Amniotic epithelial cell (primary cell): Measurements from ENCODE around the gene MUC13.

Source experiments
- DNase-seq: peaks from one replicate; pipeline ENCODE4 v3.0.0-alpha.2; 2010; ENCODE audit warnings: low read depth

Gene MUC13

GRCh38 chr3:124896824-124897526, 37.6 kb downstream of the MUC13 start:
- DNase-seq = peak; percentile 48

- DNase-seq = no peak
Observed at GRCh38 chr3:124895756-124896155, 38.8 kb downstream of the MUC13 start.

- no peak for DNase-seq
Observed at GRCh38 chr3:124893526-124893925, 41.0 kb downstream of the MUC13 start.

GRCh38 chr3:124890573-124891190, 43.9 kb downstream of the MUC13 start:
- DNase-seq = no peak

GRCh38 chr3:124888482-124889441, 45.8 kb downstream of the MUC13 start:
- DNase-seq = no peak

DNA sequence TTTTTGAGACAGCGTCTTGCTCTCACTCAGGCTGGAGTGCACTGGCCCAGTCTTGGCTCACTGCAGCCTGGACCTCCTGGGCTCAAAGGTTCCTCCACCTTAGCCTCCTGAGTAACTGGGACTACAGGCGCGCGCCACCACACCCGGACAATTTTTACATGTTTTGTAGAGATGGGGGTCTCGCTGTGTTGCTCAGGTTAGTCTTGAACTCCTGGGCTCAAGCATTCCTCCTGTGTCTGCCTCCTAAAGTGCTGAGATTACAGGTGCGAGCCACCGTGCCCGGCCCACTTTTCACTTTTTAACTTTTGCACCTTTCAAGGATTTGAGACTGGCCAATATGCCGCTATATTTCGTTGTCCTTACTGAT, 46.6 kb downstream of the MUC13 start:
- no peak for DNase-seq

GRCh38 chr3:124887177-124887931, 47.2 kb downstream of the MUC13 start, which contains the start of gene ITGB5:
TSS of gene ITGB5 (minus strand) at chr3:124887365. CDS start at chr3:124887000, 365 bp downstream.
- DNase-seq = peak; percentile 80

DNA sequence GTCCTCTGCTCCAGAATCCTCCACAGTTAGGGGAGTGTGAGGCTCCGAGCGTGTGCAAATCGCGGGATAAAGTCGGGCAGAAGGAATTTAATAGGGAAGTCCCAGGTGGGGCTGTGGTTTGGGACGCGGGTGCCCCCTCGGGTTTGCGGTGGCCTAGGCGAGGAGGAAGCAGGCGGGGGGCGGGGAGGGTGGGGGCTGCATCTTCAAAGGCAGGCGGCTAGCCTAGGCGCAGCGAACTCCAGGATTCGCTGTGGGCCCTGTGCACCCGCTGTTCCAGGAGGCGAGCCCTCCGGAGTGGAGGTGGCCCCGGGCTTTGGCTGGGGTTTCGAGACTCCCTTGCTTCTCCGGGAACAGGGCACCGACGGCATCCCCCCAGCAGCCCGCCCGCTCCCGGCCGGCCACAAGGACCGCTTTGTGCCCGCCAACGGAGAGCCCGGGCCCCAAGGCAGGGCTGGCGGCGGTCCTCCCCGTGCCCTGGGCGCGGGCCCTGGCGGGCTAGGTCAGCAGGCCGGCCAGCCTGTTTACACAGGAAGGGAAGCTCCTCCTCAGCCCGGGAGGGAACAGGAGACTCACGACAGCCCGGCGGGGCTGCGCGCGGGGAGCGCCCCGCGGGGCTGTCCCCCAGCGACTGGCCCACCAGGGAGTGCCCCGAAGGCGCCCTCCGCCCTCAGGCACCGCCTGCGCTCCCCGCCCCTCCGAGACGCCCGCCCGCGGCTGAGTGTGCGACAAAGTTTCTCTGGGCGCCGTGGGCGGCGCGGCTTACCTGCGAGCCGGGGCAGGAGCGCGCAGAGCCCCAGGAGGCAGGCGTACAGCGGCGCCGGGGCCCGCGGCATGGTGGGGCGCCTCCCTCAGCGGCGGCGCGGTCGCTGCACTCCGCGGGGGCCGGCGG, 48.1 kb downstream of the MUC13 start:
- DNase-seq = peak; percentile 57

GRCh38 chr3:124885466-124886167, 48.9 kb downstream of the MUC13 start:
- no peak for DNase-seq

GRCh38 chr3:124884474-124885101, 50.0 kb downstream of the MUC13 start:
- DNase-seq = no peak

DNA sequence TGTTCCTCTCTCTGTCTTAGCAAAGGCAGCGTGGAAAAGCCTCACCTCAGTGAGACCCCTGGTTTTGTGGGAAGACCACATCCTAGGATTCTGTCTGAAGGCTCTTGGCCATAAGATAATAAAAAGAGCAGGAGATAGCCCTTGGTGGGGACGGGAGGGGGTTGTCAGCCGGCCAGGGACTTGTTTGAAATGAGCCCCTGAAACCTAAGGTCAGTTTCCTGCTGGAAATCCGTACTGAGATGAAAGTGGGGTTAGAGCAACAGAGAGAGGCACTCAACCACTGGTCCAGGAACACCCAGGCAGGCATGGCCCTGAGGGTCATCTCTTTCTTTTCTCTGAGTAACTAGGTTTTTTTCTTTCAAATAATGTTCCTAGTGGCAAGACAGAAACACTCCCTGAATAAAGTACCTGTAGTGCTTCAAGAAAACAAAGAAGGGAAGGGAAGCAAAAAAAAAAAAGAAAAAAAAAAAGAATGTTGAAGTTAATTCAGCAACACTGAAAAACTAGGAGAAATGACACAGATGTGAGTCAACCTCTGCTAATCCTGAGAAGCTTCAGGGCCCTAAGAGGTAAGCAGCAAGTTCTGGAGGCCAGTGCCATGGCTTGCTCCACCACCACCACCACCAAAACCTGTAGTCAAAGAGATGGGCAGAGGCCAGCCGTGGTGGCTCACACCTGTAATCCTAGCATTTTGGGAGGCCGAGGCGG, 50.6 kb downstream of the MUC13 start:
- DNase-seq = peak; percentile 74

- DNase-seq = no peak
Observed at GRCh38 chr3:124882816-124883747, 51.5 kb downstream of the MUC13 start.

DNA sequence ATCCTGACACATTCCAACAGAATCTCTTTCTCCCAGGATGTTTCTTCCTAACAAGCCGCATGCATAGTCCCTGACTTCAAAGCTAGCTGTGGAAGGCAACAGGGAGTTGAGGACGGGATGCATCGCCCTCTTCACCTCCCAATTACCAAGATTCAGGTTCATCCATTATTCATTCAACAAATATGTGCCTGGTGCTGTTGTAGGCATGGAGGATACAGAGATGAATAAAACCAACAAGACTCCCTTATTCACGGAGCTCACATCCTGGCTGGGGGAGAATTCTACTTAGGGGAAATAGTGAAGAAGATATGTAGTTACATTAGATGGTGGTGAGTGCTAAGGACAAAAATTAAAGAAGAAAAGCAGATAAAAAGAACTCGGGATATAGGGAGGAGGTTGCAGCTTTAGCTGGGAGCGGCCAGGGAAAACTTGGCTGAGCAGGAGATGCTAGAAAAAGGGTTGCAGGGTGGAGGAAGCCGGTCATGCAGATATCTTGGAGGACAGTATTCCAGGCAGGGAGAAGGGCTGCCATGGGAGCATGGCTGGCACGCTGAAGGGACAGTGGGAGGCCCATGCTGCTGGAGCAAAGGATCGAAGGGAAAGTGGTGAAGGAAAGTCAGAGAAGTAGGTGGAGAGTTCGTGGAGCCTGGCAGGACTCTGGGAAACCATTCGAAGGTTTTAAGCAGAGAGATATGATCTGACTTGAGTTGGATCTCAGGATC, 52.4 kb downstream of the MUC13 start:
- no peak for DNase-seq

- no peak for DNase-seq
Observed at GRCh38 chr3:124879337-124879680, 55.2 kb downstream of the MUC13 start.

- DNase-seq = peak; percentile 99
Observed at GRCh38 chr3:124878561-124879336, 55.8 kb downstream of the MUC13 start.

DNA sequence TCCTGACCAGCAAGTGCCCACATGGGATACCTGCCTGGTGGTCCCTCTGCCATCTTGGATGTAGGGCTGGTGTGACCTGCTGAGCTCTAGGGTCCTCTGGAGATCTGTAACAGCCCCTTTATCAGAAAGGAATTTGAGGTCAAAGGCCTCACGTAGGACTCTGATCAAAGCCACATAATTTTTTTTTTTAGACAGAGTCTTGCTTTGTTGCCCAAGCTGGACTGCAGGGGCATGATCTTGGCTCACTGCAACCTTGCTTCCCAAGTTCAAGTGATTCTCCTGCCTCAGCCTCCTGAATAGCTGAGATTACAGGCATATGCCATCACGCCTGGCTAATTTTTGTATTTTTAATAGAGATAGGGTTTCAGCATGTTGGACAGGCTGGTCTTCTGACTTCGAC, 56.9 kb downstream of the MUC13 start:
- no peak for DNase-seq
